Muscle of back (tissue), 13 donors: ENCODE results near the gene CDK8. TPM values are rescaled to one million over a fixed set of nuclear protein-coding genes. Genes with fewer than 3 reads are reported as not detected.

Source experiments
- DNase-seq, 3 donors: peaks; one replicate each; pipeline versions ENCODE4 v3.0.0 to v3.0.0-alpha.2; 2013
- long read RNA-seq, 9 donors: transcript quantifications; one replicate each; lab custom pipeline, GENCODE V29; 2026
- polyA plus RNA-seq, 10 donors: library from polyadenylated mRNA; unstranded; fragments of 120-200 nt; gene quantifications; one replicate each; pipeline ENCODE4 v1.2.1, GENCODE V29; 2013; ENCODE audit not compliant: insufficient read length in 10 of 10

CDK8 gene
- 10 to 100 TPM; 22.2 to 44.0 (median 28.9) TPM for polyA plus RNA-seq
- long read RNA-seq, donor 1, transcript CDK8-201 (13 exons, 3,055 nt), result major isoform, 5 of 6 reads
- long read RNA-seq, donor 1, partial matches to known transcripts, result 0 of 6 reads
- long read RNA-seq, donor 1, other reads (novel, unspliced or antisense), result 0 of 6 reads
- long read RNA-seq, donor 2, partial matches to known transcripts, result 0 of 3 reads
- long read RNA-seq, donor 2, other reads (novel, unspliced or antisense), result 0 of 3 reads
- long read RNA-seq, donor 3, result 0 reads
- long read RNA-seq, donor 4, result 0 reads
- long read RNA-seq, donor 5, transcript CDK8-201 (13 exons, 3,055 nt), result major isoform, 7 of 8 reads
- long read RNA-seq, donor 5, partial matches to known transcripts, result 0 of 8 reads
- long read RNA-seq, donor 5, other reads (novel, unspliced or antisense), result 0 of 8 reads
- long read RNA-seq, donor 6, partial matches to known transcripts, result 0 of 4 reads
- long read RNA-seq, donor 6, other reads (novel, unspliced or antisense), result 0 of 4 reads
- long read RNA-seq, donor 7, transcript CDK8-201 (13 exons, 3,055 nt), result major isoform, 5 of 5 reads
- long read RNA-seq, donor 7, partial matches to known transcripts, result 0 of 5 reads
- long read RNA-seq, donor 7, other reads (novel, unspliced or antisense), result 0 of 5 reads
- long read RNA-seq, donor 8, partial matches to known transcripts, result 0 of 4 reads
- long read RNA-seq, donor 8, other reads (novel, unspliced or antisense), result 0 of 4 reads
- long read RNA-seq, donor 9, result 0 reads

DNA sequence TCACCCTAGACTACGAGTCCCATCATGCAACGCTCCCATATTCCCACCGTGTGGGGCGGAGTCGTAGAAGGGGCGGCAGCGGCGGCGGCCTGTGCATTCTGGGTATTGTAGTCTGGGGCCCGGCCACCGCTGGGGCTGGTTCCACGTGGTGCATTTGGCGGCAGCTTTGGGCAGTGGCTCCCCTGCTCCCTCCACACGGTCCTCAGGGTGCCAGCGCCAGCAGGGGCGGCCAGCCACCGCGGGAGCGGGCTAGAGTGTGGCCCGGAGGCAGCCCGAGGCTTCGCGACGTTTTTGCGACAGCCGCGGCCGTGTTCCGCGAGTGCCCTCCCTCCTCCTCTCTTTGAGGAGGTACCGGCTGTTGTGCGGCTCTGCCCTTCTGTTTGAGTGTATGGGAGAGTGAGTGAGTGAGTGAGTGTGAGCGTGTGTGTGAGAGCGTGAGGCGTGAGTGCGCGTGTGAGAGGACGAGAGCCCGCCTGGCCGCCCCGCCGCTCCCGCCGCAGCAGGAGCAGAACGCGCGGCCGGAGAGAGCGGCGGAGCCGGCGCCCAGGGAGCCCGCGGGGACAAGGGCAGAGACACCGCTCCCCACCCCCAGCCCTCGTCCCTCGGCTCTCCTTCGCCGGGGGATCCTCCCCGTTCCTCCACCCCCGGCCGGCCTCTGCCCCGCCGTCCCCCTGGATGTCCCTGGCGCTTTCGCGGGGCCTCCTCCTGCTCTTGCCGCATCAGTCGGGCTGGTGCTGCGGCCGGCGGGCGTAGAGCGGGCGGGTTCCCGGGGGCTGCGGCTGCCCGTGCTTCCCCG lies at the start of gene CDK8:
Gene CDK8 (plus strand): TSS at position 343 of the 796 bp plus-strand sequence. CDS start 513 bp downstream, outside the sequence.
- peak; percentile 92 to 100 (median 94) for DNase-seq

DNA sequence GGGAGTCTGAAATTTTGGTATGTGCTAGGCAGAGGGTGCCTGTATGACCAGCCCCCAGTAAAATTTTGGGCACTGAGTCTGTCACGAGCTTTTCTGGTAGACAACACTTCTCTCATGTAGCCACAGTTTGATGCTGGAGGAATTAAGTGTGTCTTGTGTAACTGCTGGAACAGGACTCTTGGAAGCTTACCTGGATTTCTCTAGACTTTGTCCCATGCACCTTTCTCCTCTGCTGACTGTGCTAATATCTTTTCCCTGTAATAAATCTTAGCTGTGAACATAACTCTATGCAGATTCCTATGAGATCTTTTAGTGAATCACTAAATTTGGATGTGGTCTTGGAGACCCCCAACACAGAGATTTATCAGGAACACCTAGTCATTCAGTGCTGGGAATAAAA lies 45.6 kb upstream of the CDK8 start:
- no peak for DNase-seq

DNA sequence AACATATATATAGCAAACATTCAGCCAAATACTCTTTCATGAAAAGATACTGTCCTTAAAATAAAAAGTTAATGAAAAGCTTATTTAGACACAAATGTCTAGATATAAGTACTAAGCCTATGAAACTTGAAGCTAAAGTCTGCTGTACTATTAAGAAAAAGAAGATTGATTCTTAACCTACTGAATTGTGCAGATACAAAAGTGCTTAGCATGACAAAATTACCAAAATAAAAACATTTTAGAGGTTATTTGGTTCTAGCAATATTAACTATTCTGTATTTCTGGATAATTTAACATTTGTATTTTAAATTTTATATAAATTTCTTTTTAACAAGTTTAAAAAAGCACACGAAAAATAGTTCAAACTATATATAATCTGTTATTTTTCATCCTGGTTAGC lies 40.6 kb upstream of the CDK8 start:
- no peak for DNase-seq

DNA sequence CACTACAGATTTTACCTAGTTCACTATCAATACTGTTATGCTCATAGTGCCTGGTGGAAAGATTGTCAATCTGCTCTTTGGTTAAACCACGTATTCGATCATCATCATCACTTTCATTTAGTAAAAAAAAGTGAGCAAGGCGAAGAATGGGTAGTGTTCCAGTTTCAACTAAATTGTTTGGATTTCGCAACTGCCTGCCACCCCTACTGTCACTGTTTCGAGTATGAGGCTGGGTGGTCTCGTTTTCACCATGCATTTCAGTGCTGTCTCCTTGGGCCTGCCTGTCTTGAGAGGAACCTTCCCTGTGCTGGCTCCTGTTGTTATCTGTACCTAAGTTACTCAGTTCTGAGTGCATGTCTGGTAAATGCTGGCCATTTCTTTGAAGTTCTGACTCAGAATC lies 39.9 kb upstream of the CDK8 start:
- no peak for DNase-seq

DNA sequence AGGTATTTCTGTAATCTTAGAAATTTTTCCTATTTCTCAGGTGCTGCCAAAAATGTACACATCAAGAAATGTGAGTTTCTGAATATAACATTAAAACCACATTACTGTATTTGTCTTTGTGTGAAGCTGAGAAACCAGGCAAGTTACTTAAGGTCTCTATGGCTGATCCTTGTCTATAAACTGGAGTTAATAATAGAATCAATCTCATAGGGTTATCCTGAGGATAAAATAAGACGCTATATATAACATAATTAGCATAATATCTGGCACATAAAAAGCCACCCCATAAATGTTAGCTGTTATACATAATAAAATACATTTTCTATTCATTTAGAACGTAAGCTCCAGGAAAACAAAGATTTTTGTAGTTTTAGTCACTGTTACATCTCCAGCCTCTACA lies 37.9 kb upstream of the CDK8 start:
- DNase-seq, result no peak

DNA sequence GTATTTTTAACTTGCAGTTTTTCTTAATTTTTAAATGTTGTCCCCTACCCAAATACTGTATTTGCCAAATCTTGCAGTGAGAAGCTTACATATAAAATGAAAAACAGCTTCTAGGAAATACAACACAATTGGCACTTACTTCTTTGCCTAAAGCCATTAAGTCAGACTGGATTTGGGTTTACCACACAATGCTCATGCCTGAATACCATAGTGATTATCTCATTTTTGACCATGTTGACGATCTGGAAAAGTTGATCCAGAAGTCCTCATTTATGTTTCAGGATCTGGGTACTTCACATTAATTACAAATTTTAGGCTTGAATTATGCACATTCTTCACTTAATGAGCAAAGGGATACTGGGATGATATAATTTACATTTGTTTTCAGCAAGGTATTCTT lies 34.2 kb upstream of the CDK8 start:
- DNase-seq, result no peak

DNA sequence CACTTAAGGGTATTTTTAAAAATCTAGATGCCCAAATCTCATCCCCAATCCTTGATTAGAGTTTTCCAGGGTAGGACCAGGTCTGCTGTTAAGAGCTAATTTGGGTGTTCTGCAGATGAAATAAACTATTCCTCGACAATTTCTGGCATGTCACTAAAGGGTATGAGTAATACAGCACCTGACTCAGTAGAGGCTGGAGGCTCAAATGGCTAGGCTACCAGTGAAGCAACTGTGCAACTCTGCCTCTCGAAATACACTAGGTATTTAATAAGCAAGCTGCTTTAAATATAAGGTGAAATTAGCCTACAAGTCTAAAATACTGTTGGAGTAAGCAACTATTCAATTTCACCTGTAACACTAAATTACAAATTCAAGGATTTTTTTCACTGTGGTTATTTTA lies 33.4 kb upstream of the CDK8 start:
- DNase-seq, result no peak

DNA sequence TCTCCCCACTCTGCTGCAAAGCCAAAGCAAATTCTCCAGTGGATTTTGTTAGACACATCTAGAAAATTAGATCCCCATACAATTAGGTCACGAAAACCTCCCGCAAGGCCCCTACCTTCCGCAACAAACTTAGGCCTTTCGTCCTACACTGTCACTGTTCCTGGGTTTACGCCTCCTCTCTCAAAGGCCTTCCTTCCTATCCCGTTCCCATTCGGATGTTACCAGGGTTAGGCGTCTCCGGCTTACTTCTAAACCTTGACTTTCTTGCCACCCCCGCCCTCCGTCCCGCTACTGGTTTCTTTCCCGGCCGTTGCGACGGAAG lies 32.6 kb upstream of the CDK8 start:
- DNase-seq, result no peak

DNA sequence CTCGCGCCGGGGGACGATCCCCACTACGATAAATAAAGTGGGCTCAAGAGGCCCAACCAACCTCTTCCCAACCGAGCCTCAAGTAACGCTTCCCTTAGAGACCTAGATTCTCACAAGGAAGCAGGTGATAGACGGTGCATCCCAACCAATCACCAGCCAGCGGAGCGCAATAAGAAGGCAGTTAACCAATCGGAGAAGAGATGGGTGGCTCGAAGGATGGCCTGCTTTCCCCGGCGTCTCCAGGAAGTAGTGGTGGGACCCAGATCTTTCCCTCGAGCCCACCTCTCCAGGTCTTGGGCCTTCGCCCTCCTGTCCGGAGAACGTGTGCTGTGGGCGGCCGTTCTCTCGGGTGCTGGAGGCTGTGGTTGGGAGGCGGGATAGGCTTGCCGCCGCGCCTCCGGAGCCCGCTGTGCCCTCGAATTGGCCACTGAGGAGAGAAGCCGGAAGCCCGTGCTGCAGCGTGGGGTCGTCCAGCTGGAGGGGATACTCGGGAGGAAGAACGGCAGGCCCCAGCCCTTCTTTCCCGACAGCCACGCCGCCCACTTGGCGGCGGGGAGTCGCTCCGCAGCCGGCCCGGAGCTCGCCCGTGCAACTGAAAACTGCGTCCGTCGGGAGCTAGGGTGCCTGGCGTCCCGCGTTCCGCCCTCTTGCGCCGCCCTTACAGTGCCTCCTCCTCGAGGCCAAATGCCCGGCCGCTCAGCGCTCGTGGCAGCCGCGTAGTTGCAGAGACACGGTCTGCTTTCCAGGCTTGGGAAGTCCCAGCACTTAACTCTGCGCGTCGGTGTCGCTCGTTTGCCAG lies 32.0 kb upstream of the CDK8 start, which contains the start of gene RNF6:
Gene RNF6 (minus strand): TSS at position 594 of the 799 bp plus-strand sequence. CDS start 2,665 bp downstream, outside the sequence.
- DNase-seq, result peak; percentile 96 to 99 (median 99)

DNA sequence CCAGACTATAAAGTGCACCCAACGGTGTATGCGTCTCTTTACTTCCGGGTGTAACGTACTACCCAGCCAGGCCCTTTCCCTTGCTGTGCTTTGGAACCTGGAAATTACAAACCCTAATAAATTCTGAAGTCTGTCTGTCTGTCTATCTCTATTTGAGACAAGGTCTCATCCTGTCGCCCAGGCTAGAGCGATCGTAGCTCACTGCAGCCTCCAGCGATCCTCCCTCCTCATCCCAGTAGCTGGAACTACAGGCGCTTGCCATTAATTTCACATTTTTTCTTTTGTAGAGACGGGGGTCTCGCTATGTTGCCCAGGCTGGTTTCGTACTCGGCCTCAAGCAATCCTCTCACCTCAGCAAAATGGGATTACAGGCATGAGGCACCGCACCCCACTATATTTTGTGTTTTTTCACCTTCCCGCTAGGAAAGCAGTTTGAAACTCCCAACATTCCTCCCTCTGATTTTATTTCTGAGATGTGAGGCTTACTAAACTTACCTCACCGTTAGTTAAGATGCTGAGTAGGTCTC lies 31.3 kb upstream of the CDK8 start:
- DNase-seq, result no peak

DNA sequence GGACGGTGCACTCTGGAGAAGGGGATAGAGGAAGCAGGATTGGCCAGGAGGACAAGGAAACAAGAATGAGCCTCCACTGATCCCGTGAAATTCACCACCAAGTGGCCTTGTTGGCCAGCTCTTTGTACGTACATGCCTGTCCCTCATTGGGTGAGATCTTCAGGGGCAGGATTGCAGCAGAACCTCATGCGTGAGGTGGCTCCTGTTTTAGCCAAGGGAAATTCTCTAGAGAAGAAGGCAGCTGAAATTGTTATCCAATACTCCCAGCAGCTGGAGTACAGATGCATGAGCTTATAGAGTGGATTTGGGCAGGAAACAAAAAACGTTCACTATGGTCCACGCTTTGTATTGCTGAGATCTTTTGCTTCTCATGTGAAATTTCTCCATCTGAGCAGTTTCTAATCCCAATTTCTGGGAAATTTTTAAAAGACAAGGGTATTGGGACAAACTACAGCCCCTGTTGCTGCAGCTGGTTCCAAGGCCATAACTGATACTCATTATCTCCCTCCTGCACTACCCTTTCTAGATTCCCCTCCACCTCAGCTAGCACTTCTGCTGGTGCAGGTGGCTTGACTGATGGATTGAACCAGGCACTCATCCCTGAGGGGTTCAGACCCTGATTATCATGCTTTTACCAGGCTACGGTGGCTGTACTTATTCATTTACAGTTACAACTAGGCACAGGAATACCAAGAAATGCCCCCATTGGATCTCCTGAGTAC lies 27.9 kb upstream of the CDK8 start:
- peak; percentile 34 to 77 (median 38) for DNase-seq

DNA sequence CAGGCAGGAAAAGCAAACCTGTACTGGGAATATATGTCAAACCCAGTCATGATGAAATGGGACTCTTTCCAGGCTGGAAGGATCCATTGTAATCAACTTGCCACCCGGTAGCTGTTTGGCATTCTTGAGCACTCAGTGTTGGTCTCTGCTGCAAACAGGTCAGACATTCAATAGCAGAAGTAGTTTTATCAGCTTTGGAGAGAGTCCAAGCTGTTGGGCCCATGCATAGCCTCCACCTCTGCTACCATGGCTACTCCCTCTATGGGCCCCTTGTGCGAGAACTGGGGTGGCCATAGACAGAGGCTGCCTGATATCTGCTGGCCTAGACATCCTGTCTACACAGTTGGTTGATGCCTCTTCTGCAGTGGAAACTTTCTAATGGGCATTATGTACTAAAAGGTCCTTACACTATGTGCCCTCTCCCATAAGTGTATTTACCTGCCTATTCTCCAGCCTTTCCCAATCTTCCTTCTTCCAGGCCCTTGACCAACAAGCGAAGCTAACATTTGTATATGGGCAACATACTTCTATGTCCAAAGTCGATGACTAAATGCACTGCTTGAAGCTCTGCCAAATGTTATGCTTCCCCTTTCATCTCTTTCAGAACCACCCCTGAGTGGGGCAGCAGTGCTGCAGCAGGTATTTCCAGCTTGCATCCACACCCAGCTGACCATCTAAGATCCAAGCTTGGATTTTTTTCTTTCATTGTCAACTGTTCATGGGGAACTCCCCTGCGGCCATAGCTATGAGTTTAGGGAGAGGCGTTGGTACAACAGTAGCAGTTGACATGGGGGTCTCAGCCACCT lies 26.6 kb upstream of the CDK8 start:
- no peak for DNase-seq

DNA sequence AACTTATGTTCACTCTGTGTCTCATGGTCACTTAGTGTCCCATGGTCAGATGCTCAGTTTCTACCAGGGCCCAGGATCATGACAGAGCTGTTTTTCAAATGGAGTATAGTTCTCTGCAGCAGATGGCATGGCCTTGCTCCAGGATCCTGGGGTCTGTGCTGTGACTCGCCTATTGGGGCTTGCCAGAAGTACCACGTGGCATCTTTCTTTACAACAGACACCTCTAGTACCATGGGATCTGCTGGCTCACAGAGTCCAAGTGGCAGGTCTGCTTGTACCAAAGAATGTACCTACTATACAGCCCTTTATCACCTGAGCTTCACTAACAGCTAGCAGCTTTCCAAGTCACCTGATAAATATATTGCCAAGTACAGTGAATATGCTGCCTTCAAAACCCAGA lies 25.8 kb upstream of the CDK8 start:
- no peak for DNase-seq

DNA sequence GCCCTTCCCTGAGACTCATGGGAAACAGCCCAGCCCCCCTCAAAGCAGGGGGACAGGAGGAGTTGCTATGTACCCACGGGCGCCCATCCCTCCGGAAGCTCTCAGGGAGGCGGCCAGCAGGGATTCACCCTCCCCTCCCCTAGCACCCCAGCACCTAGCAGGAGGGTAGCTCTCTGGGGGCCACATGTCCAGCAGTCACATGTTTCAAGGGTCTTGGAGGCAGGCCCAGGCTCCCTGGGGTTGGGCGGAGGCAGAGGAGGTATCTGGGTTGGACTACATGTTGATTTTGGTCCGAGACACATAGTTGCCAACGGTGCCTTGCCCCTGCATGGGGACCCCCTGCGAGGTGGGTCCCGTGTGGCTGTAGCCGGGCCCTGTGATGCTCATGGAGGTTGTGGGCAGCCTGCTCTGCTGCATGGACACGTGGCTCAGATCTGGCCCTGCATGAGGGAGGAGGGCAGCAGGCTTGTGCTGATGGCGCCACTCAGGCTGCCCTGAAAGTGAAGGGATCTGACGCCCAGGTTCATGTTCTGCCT lies 24.8 kb upstream of the CDK8 start:
- no peak for DNase-seq

DNA sequence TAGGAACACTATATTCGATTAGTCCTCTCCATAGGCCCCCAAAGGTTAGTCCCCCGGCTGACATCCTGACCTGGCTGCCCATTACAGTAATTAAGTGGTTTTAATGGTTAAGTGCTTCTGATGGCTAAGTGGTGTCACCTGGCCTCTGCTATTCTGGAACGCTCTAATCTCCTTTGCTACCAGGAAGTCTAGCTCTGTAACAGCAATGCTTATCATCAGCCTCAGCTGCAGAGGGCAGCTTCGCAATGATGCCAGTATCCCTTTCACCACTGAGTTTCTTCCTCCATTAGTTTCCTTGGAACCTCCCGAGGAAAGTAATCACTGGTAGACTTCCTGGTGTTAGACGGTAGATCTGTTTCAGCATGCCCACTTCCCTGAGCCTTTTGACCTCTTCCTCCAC lies 23.2 kb upstream of the CDK8 start:
- no peak for DNase-seq

DNA sequence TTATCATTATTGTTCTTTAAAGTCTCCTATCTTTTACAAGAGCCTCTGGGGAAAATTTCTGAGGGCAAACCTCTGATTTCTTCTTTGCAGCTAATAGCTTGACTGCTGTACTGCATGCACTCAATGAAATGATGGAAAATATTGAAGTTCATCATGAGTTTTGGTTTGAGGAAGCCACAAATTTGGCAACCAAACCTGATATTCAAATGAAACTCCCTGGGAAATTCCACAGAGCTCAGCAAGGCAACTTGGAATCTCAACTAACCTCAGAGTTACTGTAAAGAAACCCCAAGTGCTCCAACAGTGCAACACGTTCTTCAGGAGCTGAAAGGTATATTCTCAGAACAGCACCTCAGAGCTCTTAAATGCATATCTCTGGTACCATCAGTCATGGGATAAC lies 17.6 kb upstream of the CDK8 start:
- no peak for DNase-seq

DNA sequence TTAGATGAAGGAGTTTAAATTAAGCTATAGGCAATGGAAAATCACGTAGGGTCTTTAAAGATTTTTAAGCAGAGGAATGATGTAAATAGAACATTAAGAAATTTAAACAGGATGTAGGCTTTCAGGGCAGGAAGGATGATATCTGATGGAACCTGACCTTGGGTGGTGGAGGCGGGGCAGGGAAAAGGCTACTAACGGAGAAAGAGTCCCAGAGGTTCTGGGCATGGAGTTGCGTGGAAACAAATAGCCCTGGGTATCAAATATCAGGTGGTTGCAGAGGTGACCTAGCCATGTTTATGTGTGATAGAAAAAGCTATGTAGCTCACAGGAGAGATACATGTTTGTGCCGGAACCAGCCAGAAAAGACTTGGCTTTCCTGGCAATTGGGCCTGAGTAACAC lies 7.8 kb upstream of the CDK8 start:
- DNase-seq, result no peak

DNA sequence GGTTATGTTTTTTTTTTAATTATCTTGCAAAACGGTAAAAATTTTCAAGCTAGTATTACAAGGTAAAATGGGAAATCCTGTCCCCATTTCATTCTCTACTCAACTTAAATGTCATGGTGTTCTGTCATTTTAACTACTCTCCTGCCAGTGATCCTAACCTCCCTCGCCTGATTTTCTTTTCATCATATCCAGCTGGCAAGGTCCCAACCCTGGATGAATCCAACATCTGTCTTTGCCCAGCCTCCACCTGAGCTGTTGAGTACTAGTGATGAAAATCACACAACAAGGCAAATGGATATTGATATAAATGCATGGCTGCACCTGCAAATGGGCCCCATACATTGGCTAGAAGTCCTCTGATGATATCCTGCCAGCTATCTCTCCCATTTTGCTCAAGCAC lies 6.9 kb upstream of the CDK8 start:
- no peak for DNase-seq

DNA sequence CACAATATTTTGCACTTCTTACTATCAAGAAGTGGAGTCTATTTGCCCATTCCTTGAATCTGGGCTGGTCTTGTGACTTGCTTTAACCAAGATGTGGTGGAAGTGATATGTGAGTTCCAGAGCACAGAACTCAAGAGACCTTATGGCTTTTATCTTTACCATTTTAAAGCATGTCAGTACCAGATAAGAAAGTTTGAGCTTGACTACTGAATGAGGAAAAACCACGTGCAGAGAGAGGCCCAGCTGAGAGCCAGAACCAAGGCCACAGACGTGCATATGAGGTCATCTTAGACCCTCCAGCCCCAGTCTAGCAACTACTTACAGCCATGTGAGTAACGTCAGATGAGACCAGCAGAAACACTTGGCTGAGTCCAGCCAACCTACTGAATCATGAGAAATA lies 6.3 kb upstream of the CDK8 start:
- no peak for DNase-seq
